ENCODE measurements around the gene CACNB3.

GRCh38 chr12:48828293-48828692, 10.0 kb downstream of the CACNB3 start:
- TF ChIP-seq POLR2A (IDR thresholded peaks at IDR 0.05), result no peak
- no peak for TF ChIP-seq CTCF (IDR thresholded peaks at IDR 0.05)
